Fibroblast of lung (primary cell): ENCODE data around the gene PCGF3. TPM values are rescaled to one million over a fixed set of nuclear protein-coding genes. Genes with fewer than 3 reads are reported as not detected.
"Not testable (repeated sequence)": the region's sequence is repeated elsewhere in the genome, so short reads cannot be mapped to it uniquely, and the experiment has no call there.

ENCODE experiments used
- DNase-seq, 2 donors: peaks; one replicate each; pipeline versions ENCODE4 v3.0.0 to v3.0.0-alpha.2; 2010; ENCODE audit warnings: low read depth in 2 of 2
- H2AFZ ChIP-seq: 2 replicates; pipeline ENCODE4 v1.5.1; 2012; ENCODE audit warnings: low read length, control low read depth, inconsistent platforms
- H3K27ac ChIP-seq: 2 replicates; pipeline ENCODE4 v1.5.1; 2011; ENCODE audit warnings: low read length, control low read depth; ENCODE audit not compliant: insufficient read depth
- H3K27me3 ChIP-seq: 2 replicates; pipeline ENCODE4 v1.5.1; 2011; ENCODE audit warnings: mild to moderate bottlenecking, low read length; ENCODE audit not compliant: control insufficient read depth, insufficient read depth
- H3K36me3 ChIP-seq: 2 replicates; pipeline ENCODE4 v1.5.1; 2011; ENCODE audit warnings: low read length; ENCODE audit not compliant: control insufficient read depth, insufficient read depth
- H3K4me1 ChIP-seq: 2 replicates; pipeline ENCODE4 v1.5.1; 2011; ENCODE audit warnings: low read length; ENCODE audit not compliant: control insufficient read depth, insufficient read depth; ENCODE audit errors: extremely low read depth
- H3K4me2 ChIP-seq: 2 replicates; pipeline ENCODE4 v1.5.1; 2011; ENCODE audit warnings: low read length, control low read depth; ENCODE audit not compliant: insufficient read depth; ENCODE audit errors: extremely low read depth
- H3K4me3 ChIP-seq, 4 experiments: fragments of 200-600 bp in 1 of 4; sonication (generic) in 1 of 4; replicated peaks in 1 of 4; 2 replicates each; pipeline ENCODE4 v1.5.1; 2011 to 2016; ENCODE audit warnings: low read length in 4 of 4, low read depth in 3 of 4, mild to moderate bottlenecking in 3 of 4, control low read depth in 2 of 4, inconsistent platforms in 1 of 4, mixed read lengths in 1 of 4; ENCODE audit not compliant: insufficient read depth in 1 of 4; ENCODE audit errors: control extremely low read depth in 1 of 4
- H3K79me2 ChIP-seq: 2 replicates; pipeline ENCODE4 v1.5.1; 2012; ENCODE audit warnings: mild to moderate bottlenecking, low read length, inconsistent platforms; ENCODE audit not compliant: control insufficient read depth, insufficient read depth
- H3K9ac ChIP-seq: 2 replicates; pipeline ENCODE4 v1.5.1; 2011; ENCODE audit warnings: mild to moderate bottlenecking, low read length, control low read depth; ENCODE audit not compliant: insufficient read depth
- H3K9me3 ChIP-seq: 2 replicates; pipeline ENCODE4 v1.5.1; 2012; ENCODE audit warnings: low read depth, low read length; ENCODE audit not compliant: control insufficient read depth, insufficient read depth
- H4K20me1 ChIP-seq: 2 replicates; pipeline ENCODE4 v1.5.1; 2011; ENCODE audit warnings: low read length; ENCODE audit not compliant: control insufficient read depth, insufficient read depth; ENCODE audit errors: extremely low read depth
- CTCF ChIP-seq, 2 donors: IDR thresholded peaks in 1 of 2; conservative IDR thresholded peaks in 1 of 2; 1 replicate in 1 of 2; 2 replicates in 1 of 2; pipeline ENCODE4 v1.5.1; 2011 to 2012; ENCODE audit warnings: low read length in 2 of 2, control low read depth in 1 of 2, inconsistent platforms in 1 of 2, low read depth in 1 of 2, mild to moderate bottlenecking in 1 of 2
- EZH2 ChIP-seq: IDR thresholded peaks from 2 replicates; pipeline ENCODE4 v1.5.1; 2012; ENCODE audit warnings: low read length, control low read depth, mild to moderate bottlenecking; ENCODE audit errors: missing control alignments
- polyA plus RNA-seq, 2 donors: library from polyadenylated mRNA; depleted of rRNA in 1 of 2; stranded (reverse) in 1 of 2; unstranded in 1 of 2; fragments of >200 nt; gene quantifications; 2 replicates each; pipeline ENCODE4 v1.2.1, GENCODE V29; 2011 to 2012; ENCODE audit warnings: missing spikeins in 1 of 2
- total RNA-seq: library from RNA; depleted of rRNA; stranded (reverse); fragments of >200 nt; gene quantifications from 2 replicates; pipeline ENCODE4 v1.2.1, GENCODE V29; 2014

The PCGF3 gene
- total and polyA plus RNA-seq, 2 donors (not counting 1 experiment from before 2014, with no cell fraction given), result 24.8 to 27.1 TPM

DNA sequence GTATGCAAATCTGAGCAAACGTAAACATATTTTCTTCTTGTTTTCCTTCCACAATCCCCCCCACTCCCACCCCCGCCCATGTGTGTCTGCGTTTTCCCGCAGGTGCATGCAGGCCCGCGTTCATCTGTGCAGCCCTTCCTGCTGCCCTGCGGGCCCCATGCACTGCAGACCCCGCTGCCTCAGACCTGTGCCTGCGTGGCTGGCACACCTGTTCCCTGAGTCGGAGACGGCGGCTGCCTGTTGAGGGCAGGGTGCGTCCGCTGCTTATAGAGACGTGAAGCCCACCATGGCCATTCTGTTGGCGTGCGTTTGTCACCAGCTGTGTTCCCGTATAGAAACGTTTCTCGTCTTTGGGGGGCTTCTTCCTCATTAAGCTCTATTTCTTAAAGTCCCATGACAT is 51.5 kb downstream of the PCGF3 start:
- Histone ChIP-seq H3K27ac (no peak overlapping the region), H3K4me3 (no peak overlapping the region), H3K79me2 (no peaks in the 10 kb centered on the region), H3K36me3 (peaks cover 22% of the 10 kb centered on the region), H3K4me2 (no peak overlapping the region), H2AFZ (no peak overlapping the region), H4K20me1 (no peaks in the 10 kb centered on the region), H3K9ac (no peak overlapping the region), H3K9me3 (no peaks in the 10 kb centered on the region), H3K27me3 (no peaks in the 10 kb centered on the region), H3K4me1 (no peaks in the 10 kb centered on the region)
- no peak for DNase-seq
- no peak for TF ChIP-seq EZH2
- no peak for TF ChIP-seq CTCF (conservative IDR thresholded peaks at IDR 0.05 in 1 of 2, IDR thresholded peaks at IDR 0.05 in 1 of 2; ENCODE audit: low read depth in 1 of 2, low read length in 2 of 2)

DNA sequence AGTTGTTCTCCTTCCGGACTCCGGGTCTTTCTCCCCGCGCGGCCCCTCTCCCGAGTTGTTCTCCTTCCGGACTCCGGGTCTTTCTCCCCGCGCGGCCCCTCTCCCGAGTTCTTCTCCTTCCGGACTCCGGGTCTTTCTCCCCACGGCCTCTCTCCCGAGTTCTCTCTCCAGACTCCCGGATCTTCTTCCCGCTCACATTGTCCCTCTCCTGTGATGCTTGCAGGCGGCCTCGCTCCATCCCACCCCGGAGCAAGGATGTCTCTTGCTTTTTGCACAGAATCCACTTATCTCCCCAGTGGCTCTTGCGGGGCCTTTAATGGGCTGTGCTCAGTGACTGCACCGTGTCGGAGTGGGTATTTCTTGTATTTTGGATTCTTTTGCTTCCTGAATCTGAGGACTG is 54.2 kb downstream of the PCGF3 start:
- H4K20me1 ChIP-seq, H3K4me1 ChIP-seq, H3K27ac ChIP-seq, H3K4me2 ChIP-seq, H3K27me3 ChIP-seq, H3K4me3 ChIP-seq, H3K79me2 ChIP-seq, H3K9ac ChIP-seq, DNase-seq, H3K9me3 ChIP-seq, H2AFZ ChIP-seq: not testable (repeated sequence)
- H3K36me3 ChIP-seq, result peaks cover 26% of the 10 kb centered on the region

- no peak overlapping the region for H2AFZ ChIP-seq
- H3K9ac ChIP-seq, result no peak overlapping the region
- H3K4me2 ChIP-seq, result no peak overlapping the region
- TF ChIP-seq EZH2 (no peak), CTCF (conservative IDR thresholded peaks at IDR 0.05 in 1 of 2, IDR thresholded peaks at IDR 0.05 in 1 of 2; ENCODE audit: low read depth in 1 of 2, low read length in 2 of 2) (no peak)
- no peaks in the 10 kb centered on the region for H3K9me3 ChIP-seq
- H3K4me3 ChIP-seq, result no peak overlapping the region
- H3K27me3 ChIP-seq, result no peaks in the 10 kb centered on the region
- no peak for DNase-seq
- peaks cover 26% of the 10 kb centered on the region for H3K36me3 ChIP-seq
- peaks cover 3% of the 10 kb centered on the region for H4K20me1 ChIP-seq
- no peaks in the 10 kb centered on the region for H3K4me1 ChIP-seq
- H3K79me2 ChIP-seq, result peaks cover 3% of the 10 kb centered on the region
- no peak overlapping the region for H3K27ac ChIP-seq
Measured at GRCh38 chr4:760616-761015, 55.0 kb downstream of the PCGF3 start.
